Lung (tissue), 12 donors: ENCODE data around the gene PTK6. TPM values are rescaled to one million over a fixed set of nuclear protein-coding genes. Genes with fewer than 3 reads are reported as not detected.

Experiments
- ATAC-seq: fragments of 200-7000 bp; cut with Tn5 transposase; one replicate; pipeline ENCODE4 v1.9.1; 2020; ENCODE audit warnings: moderate number of reproducible peaks; ENCODE audit not compliant: insufficient read depth, low FRiP score
- DNase-seq, 3 donors: peaks; one replicate each; pipeline ENCODE4 v3.0.0-alpha.2; 2013 to 2017
- H3K27ac ChIP-seq, 2 donors: one replicate each; pipeline ENCODE4 v1.5.1; 2013; ENCODE audit warnings: mild to moderate bottlenecking in 2 of 2, moderate library complexity in 2 of 2, control low read depth in 1 of 2, inconsistent platforms in 1 of 2, low read depth in 1 of 2, low read length in 1 of 2
- H3K27me3 ChIP-seq, 3 donors: one replicate each; pipeline ENCODE4 v1.5.1; 2013; ENCODE audit warnings: low read length in 2 of 3; ENCODE audit not compliant: control insufficient read depth in 3 of 3, insufficient read depth in 3 of 3
- H3K36me3 ChIP-seq, 4 donors: one replicate each; pipeline ENCODE4 v1.5.1; 2013; ENCODE audit warnings: low read length in 4 of 4, mild to moderate bottlenecking in 1 of 4, moderate library complexity in 1 of 4; ENCODE audit not compliant: control insufficient read depth in 4 of 4, insufficient read depth in 4 of 4
- H3K4me1 ChIP-seq, 5 donors: one replicate each; pipeline ENCODE4 v1.5.1; 2013; ENCODE audit warnings: low read length in 5 of 5, mild to moderate bottlenecking in 2 of 5, moderate library complexity in 1 of 5; ENCODE audit not compliant: control insufficient read depth in 5 of 5, insufficient read depth in 5 of 5
- H3K4me3 ChIP-seq: one replicate; pipeline ENCODE4 v1.5.1; 2013; ENCODE audit warnings: mild to moderate bottlenecking, control low read depth, moderate library complexity
- H3K9ac ChIP-seq, 2 donors: one replicate each; pipeline ENCODE4 v1.5.1; 2013; ENCODE audit warnings: low read length in 2 of 2, control low read depth in 1 of 2; ENCODE audit not compliant: insufficient read depth in 1 of 2
- H3K9me3 ChIP-seq, 4 donors: one replicate each; pipeline ENCODE4 v1.5.1; 2013; ENCODE audit warnings: low read length in 3 of 4, mild to moderate bottlenecking in 1 of 4, moderate library complexity in 1 of 4; ENCODE audit not compliant: control insufficient read depth in 4 of 4, insufficient read depth in 3 of 4
- CTCF ChIP-seq: IDR thresholded peaks from 2 replicates; pipeline ENCODE4 v1.5.1; 2012; ENCODE audit warnings: mild to moderate bottlenecking; ENCODE audit errors: control extremely low read depth, extremely low read depth
- WGBS, 2 donors: extraction: QIAGEN DNeasy Blood & Tissue Kit; methylation state at CpG; one replicate each; pipeline ENCODE4 v1.1.7; 2013; 5-methylcytosine and 5-hydroxymethylcytosine counted together
- polyA plus RNA-seq, 2 donors: library from polyadenylated mRNA; stranded (reverse); fragments of 200-250 nt; gene quantifications; one replicate each; pipeline ENCODE4 v1.2.1, GENCODE V29; 2013
- total RNA-seq, 2 donors: library from RNA; depleted of rRNA in 1 of 2; stranded (reverse); fragments of >200 nt in 1 of 2; gene quantifications; one replicate each; pipeline ENCODE4 v1.2.1, GENCODE V29; 2014 to 2021
- donor health status: control.
- donor health status: control.
- donor health status: Bipolar disorder and iron deficiency.
- donor health status: healthy.
- donor health status: DM: yes; HTN: yes; CAD: no.

The PTK6 gene
- total and polyA plus RNA-seq, 4 donors, result 0.34 to 5.1 (median 3.7) TPM

- Histone ChIP-seq H3K27me3 (no peaks in the 10 kb centered on the region), H3K9ac (no peak overlapping the region), H3K27ac (no peak overlapping the region), H3K4me3 (no peak overlapping the region), H3K4me1 (no peaks in the 10 kb centered on the region), H3K9me3 (peaks cover 0 to 2% (median 0%) of the 10 kb centered on the region in 4 donors), H3K36me3 (peaks cover 3 to 51% (median 6%) of the 10 kb centered on the region in 4 donors)
- DNase-seq (no peak), ATAC-seq (no peak)
- 89 to 93% methylated on average over 14 of the region's 14 CpGs for WGBS, 2 donors
- TF ChIP-seq CTCF, result no peak
These were observed 21.8 kb upstream of the PTK6 start for GRCh38 chr20:63558804-63559484.

GRCh38 chr20:63557481-63557891, 20.3 kb upstream of the PTK6 start:
- Histone ChIP-seq H3K9me3 (no peaks in the 10 kb centered on the region), H3K36me3 (peaks cover 3 to 36% (median 5%) of the 10 kb centered on the region in 4 donors), H3K4me1 (no peaks in the 10 kb centered on the region), H3K4me3 (no peak overlapping the region), H3K27me3 (no peaks in the 10 kb centered on the region), H3K27ac (no peak overlapping the region), H3K9ac (no peak overlapping the region)
- TF ChIP-seq CTCF, result no peak
- no peak for ATAC-seq
- WGBS, 2 donors, result 92% methylated on average over 19 of the region's 19 CpGs
- DNase-seq, result no peak

- ATAC-seq (no peak), DNase-seq (no peak)
- H3K4me3 ChIP-seq, result no peak overlapping the region
- 73 to 79% methylated on average over 23 of the region's 23 CpGs for WGBS, 2 donors
- no peaks in the 10 kb centered on the region for H3K9me3 ChIP-seq
- no peak for TF ChIP-seq CTCF
- H3K27me3 ChIP-seq, result no peaks in the 10 kb centered on the region
- peaks cover 0 to 31% (median 4%) of the 10 kb centered on the region in 4 donors for H3K36me3 ChIP-seq
- no peak overlapping the region for H3K27ac ChIP-seq
- H3K4me1 ChIP-seq, result no peaks in the 10 kb centered on the region
- no peak overlapping the region for H3K9ac ChIP-seq
These were observed 19.8 kb upstream of the PTK6 start for GRCh38 chr20:63556873-63557478.
